Measurements from ENCODE around the gene FAM9C.

DNA sequence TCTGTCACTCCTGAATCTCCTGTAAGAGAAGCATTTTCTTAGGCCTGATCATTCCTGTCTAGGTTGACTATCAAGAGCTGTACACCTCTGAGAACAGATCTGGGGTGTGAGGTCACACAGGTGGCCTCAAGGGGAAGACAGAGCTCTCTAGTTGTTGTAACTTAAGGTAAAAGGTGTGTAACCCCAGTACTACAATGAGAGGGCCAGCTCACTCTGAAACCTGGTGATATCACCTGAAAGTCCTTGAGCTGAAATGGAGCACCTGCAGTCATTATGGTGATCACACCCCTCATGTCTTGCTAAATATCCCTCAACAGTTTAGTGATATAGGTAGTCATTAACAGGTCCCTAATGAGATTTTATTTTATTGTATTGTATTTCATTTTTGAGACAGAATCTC is 8.8 kb upstream of the FAM9C start:
- TF ChIP-seq, protein P1, sequence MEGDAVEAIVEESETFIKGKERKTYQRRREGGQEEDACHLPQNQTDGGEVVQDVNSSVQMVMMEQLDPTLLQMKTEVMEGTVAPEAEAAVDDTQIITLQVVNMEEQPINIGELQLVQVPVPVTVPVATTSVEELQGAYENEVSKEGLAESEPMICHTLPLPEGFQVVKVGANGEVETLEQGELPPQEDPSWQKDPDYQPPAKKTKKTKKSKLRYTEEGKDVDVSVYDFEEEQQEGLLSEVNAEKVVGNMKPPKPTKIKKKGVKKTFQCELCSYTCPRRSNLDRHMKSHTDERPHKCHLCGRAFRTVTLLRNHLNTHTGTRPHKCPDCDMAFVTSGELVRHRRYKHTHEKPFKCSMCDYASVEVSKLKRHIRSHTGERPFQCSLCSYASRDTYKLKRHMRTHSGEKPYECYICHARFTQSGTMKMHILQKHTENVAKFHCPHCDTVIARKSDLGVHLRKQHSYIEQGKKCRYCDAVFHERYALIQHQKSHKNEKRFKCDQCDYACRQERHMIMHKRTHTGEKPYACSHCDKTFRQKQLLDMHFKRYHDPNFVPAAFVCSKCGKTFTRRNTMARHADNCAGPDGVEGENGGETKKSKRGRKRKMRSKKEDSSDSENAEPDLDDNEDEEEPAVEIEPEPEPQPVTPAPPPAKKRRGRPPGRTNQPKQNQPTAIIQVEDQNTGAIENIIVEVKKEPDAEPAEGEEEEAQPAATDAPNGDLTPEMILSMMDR (conservative IDR thresholded peaks at IDR 0.05; ENCODE audit: low read depth, low read length) = no peak
- TF ChIP-seq POLR2A (IDR thresholded peaks at IDR 0.05; ENCODE audit: low read depth, low read length) (no peak), MXI1 (IDR thresholded peaks at IDR 0.05; ENCODE audit: borderline replicate concordance, low read depth, low read length) (no peak), RCOR1 (IDR thresholded peaks at IDR 0.05; ENCODE audit: insufficient replicate concordance, low read length) (no peak), SMC3 (IDR thresholded peaks at IDR 0.05; ENCODE audit: low read depth, low read length) (no peak), CEBPB (IDR thresholded peaks at IDR 0.05; ENCODE audit: low read depth, low read length) (no peak)
